NB4 (cell line): ENCODE measurements around the gene MSANTD7.
"Not testable (repeated sequence)": the region's sequence is repeated elsewhere in the genome, so short reads cannot be mapped to it uniquely, and the experiment has no call there.

Source experiments
- DNase-seq: peaks from one replicate; pipeline ENCODE4 v3.0.0; 2010; ENCODE audit warnings: low read depth
- H3K4me3 ChIP-seq: one replicate; pipeline ENCODE4 v1.5.1; 2011; ENCODE audit warnings: mild to moderate bottlenecking, low read depth, low read length, moderate library complexity
- MYC ChIP-seq: IDR thresholded peaks from 2 replicates; pipeline ENCODE4 v1.6.1; 2011; ENCODE audit warnings: low read depth, low read length
- POLR2A ChIP-seq: IDR thresholded peaks from 2 replicates; pipeline ENCODE4 v1.6.1; 2011; ENCODE audit warnings: mild to moderate bottlenecking; ENCODE audit not compliant: insufficient read length; ENCODE audit errors: extremely low read depth
- TF ChIP-seq, protein P1 (sequence below): IDR thresholded peaks from one replicate; pipeline ENCODE4 v1.5.1; 2012; ENCODE audit warnings: low read depth, low read length
- TF ChIP-seq, protein P2 (sequence below): IDR thresholded peaks from 2 replicates; pipeline ENCODE4 v1.6.1; 2011; ENCODE audit warnings: low read depth, low read length

Gene MSANTD7

DNA sequence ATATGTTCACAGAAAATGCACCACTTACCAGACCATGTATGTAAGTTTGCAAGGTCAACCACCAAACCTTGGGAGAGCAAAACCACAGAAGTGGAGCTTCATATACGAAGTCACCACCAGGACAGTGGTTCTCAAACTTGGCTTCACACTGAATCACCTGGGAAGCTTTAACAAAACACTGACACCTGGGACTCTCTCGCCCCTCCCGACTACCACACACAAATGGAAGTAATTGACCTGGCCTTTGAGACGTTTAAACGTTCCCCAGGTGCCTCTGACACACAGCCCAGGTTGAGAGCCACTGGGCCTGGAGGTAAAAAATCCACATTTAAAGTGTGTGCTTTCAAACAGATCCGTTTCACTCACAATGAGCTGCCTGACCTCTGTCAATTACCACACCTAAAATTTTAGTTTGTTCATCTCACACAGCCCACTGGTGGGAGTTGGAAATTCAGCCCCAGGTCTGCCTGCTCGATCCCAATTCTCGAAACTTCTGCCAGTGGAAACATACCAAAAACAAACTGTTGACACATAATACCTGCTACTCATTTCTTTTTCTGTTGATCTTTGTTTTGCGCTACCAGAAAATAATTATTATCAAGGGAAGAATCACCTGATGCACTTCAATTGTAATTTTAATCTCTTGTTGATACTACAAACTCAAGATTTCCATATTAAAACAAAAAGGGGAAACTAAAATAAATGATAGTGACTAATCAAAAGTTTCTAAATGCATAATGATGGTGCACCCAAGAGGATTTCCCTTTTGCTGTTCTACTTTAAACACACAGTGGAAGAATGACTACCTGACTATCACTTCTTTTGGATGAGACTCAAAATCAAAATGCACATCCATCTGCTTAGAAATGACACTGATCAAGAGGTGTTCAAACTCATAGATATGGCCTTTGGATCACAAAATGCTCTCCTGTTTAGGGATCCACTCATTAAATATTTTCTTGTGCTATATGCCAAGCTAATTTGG, 26.8 kb upstream of the MSANTD7 start:
- TF ChIP-seq MYC: no peak
- TF ChIP-seq, protein P1, sequence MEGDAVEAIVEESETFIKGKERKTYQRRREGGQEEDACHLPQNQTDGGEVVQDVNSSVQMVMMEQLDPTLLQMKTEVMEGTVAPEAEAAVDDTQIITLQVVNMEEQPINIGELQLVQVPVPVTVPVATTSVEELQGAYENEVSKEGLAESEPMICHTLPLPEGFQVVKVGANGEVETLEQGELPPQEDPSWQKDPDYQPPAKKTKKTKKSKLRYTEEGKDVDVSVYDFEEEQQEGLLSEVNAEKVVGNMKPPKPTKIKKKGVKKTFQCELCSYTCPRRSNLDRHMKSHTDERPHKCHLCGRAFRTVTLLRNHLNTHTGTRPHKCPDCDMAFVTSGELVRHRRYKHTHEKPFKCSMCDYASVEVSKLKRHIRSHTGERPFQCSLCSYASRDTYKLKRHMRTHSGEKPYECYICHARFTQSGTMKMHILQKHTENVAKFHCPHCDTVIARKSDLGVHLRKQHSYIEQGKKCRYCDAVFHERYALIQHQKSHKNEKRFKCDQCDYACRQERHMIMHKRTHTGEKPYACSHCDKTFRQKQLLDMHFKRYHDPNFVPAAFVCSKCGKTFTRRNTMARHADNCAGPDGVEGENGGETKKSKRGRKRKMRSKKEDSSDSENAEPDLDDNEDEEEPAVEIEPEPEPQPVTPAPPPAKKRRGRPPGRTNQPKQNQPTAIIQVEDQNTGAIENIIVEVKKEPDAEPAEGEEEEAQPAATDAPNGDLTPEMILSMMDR: no peak
- TF ChIP-seq, protein P2, sequence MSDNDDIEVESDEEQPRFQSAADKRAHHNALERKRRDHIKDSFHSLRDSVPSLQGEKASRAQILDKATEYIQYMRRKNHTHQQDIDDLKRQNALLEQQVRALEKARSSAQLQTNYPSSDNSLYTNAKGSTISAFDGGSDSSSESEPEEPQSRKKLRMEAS: no peak
- TF ChIP-seq POLR2A: no peak
- H3K4me3 ChIP-seq: no peak overlapping the region
- DNase-seq: no peak

DNA sequence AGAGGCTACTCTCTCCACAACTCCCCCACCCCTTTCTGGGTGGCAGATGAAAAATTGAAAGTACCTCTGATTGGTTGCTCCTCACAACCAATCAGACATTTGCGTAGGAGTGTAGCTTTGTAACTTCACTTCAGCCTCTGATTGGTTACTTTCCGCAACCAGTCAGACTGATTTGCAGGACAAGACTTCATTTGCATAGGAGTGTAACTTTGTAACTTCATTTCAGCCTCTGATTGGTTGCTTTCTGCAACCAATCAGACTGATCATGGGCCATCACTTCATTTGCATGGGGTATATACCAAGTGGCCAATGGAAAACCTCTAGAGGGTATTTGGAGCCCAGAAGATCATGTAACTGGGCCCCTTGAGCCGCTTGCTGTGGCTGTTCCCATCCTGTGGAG, 25.8 kb upstream of the MSANTD7 start:
- TF ChIP-seq MYC (no peak), POLR2A (no peak)
- TF ChIP-seq, protein P1: no peak
- TF ChIP-seq, protein P2: no peak
- DNase-seq: peak; percentile 5

DNA sequence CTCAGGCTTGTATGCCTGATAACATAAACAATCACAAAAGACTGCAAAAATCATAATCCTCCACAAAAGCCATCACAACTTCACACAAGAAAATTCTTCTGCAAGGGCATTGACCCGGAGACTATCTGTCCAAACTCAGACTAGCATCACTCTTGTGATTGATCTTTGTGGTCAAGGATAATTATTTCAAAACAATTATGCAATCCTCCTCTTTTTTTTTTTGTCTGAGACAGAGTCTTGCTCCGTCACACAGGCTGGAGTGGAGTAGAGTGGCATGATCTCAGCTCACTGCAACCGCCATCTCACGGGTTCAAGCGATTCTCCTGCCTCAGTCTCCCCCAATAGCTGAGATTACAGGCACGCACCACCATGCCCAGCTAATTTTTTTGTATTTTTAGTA, 22.4 kb upstream of the MSANTD7 start:
- no peak overlapping the region for H3K4me3 ChIP-seq
- DNase-seq: no peak
- TF ChIP-seq MYC (no peak), POLR2A (no peak)
- TF ChIP-seq, protein P1: no peak
- TF ChIP-seq, protein P2: no peak

More for the DNA sequence above, 25.8 kb upstream of the MSANTD7 start:
- H3K4me3 ChIP-seq: no peak overlapping the region

DNA sequence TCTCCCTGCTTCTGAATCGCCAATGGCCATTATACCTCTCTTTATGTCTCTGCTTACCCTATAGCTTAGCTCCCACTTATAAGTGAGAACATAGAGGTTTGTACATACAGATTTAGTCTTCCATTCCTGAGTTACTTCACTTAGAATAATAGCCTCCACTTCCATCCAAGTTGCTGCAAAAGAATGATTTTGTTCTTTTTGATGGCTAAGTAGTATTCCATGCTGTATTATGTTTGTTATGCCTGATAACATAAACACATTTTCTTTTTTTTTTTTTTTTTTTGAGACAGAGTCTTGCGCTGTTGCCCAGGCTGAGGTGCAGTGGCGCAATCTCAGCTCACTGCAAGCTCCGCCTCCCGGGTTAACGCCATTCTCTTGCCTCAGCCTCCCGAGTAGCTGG, 21.4 kb upstream of the MSANTD7 start:
- not testable (repeated sequence) for H3K4me3 ChIP-seq, DNase-seq

DNA sequence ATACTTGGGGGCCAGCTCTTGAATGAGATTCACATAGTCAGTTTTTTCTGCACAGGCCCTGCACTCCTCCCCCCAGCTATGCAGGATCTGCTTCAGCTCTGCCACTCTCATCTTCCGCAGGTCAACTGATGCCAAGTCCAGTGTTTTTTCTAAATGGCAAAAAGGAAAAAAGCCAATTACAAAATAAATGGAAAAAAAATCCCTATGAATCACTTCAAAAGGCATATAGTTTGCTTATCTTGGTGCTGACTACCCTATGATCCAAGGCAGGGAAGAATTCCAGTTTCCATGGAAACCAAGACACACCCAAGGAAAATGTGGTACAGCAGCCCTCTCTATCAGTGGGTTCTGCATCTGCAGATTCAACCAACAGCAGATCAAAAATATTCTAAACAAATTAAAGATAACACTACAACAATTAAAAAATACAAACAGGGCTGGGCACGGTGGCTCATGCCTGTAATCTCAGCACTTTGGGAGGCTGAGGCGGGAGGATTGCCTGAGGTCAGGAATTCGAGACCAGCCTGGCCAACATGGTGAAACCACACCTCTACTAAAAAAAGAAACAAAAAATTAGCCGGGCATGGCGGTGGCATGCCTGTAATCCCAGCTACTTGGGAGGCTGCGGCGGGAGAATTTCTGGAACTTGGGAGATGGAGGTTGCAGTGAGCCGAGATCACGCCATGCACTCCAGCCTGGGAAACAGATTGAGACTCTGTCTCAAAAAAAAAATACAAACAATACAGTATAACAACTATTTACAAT, 17.9 kb upstream of the MSANTD7 start:
- TF ChIP-seq, protein P2: no peak
- TF ChIP-seq, protein P1: no peak
- TF ChIP-seq MYC (no peak), POLR2A (no peak)
- no peak overlapping the region for H3K4me3 ChIP-seq
- DNase-seq: no peak

DNA sequence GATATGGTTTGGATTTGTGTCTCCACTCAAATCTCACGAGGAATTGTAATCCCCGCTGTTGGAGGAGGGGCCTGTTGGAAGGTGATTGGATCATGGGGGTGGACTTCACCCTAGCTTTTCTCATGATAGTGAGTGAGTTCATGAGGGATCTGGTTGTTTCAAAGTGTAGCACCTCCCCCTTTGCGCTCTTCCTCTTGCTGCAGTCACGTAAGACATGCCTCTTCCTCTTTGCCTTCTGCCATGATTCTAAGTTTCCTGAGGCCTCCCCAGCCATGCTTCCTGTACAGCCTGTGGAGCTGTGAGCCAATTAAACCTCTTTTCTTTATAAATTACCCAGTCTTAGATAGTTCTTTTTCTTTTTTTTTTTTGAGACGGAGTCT, 17.3 kb upstream of the MSANTD7 start:
- peak; percentile 36 for DNase-seq
- H3K4me3 ChIP-seq: no peak overlapping the region
- TF ChIP-seq, protein P2: no peak
- TF ChIP-seq MYC (no peak), POLR2A (no peak)
- TF ChIP-seq, protein P1: no peak
